SK-N-MC (cell line): ENCODE results near the gene CD83.

Experiments used
- EZH2 ChIP-seq: fragments of 200-600 bp; sonication (generic); IDR thresholded peaks from one replicate; pipeline ENCODE4 v1.6.1; 2017; ENCODE audit warnings: antibody characterized with exemption
- FOXP2 ChIP-seq: optimal IDR thresholded peaks from 2 replicates; pipeline ENCODE3; 2011; ENCODE audit warnings: mild to moderate bottlenecking, moderate library complexity; ENCODE audit not compliant: insufficient read depth; ENCODE audit errors: extremely low read length, control extremely low read depth
- POLR2AphosphoS5 ChIP-seq: IDR thresholded peaks from 2 replicates; pipeline ENCODE4 v1.6.1; 2012; ENCODE audit warnings: mild to moderate bottlenecking, low read depth, low read length, borderline replicate concordance

- TF ChIP-seq POLR2AphosphoS5 (no peak), EZH2 (no peak), FOXP2 (no peak)
Observed at GRCh38 chr6:14162826-14163225, 45.3 kb downstream of the CD83 start.
